Panc1 (cell line): ENCODE results near the gene CAMK2A. TPM values are rescaled to one million over a fixed set of nuclear protein-coding genes. Genes with fewer than 3 reads are reported as not detected.

Experiments
- ATAC-seq: fragments of 200-7000 bp; cut with Tn5 transposase; 2 replicates; pipeline ENCODE4 v1.9.1; 2020; ENCODE audit warnings: mild to moderate bottlenecking, moderate library complexity
- BruUV-seq: library from RNA; stranded (reverse); fragments of 400-500 nt; replicated peaks from 2 replicates; lab custom pipeline; 2021; lab: Mats Ljungman, UMichigan
- CTCF ChIA-PET: fragments of 300-600 bp; sonication (Branson Sonifier 250); formaldehyde crosslinking; loops from one replicate; lab custom pipeline; 2022; ENCODE audit warnings: antibody characterized with exemption; lab: Charles Lee
- POLR2A ChIA-PET: fragments of 300-600 bp; sonication (Branson Sonifier 250); formaldehyde crosslinking; loops from one replicate; lab custom pipeline; 2022; ENCODE audit warnings: antibody characterized with exemption; lab: Charles Lee
- DNase-seq: peaks from one replicate; pipeline ENCODE4 v3.0.0-alpha.2; 2010; ENCODE audit warnings: low read depth, low spot score
- H3K27ac ChIP-seq: 2 replicates; pipeline ENCODE4 v1.5.1; 2011; ENCODE audit warnings: mild to moderate bottlenecking, low read length, inconsistent platforms
- H3K27me3 ChIP-seq: fragments of 200-500 bp; sonication (Bioruptor generic); 2 replicates; pipeline ENCODE4 v1.6.0; 2014; ENCODE audit warnings: low read length, inconsistent platforms; ENCODE audit not compliant: control insufficient read depth, insufficient read depth
- H3K36me3 ChIP-seq: fragments of 200-500 bp; sonication (Bioruptor generic); 2 replicates; pipeline ENCODE4 v1.5.1; 2014; ENCODE audit warnings: inconsistent platforms, mild to moderate bottlenecking, low read length, moderate library complexity; ENCODE audit not compliant: control insufficient read depth, insufficient read depth
- H3K4me1 ChIP-seq: 2 replicates; pipeline ENCODE4 v1.5.1; 2011; ENCODE audit warnings: inconsistent platforms, mild to moderate bottlenecking, low read length, moderate library complexity; ENCODE audit not compliant: control insufficient read depth, insufficient read depth
- H3K4me3 ChIP-seq, 2 experiments: 2 replicates each; pipeline ENCODE4 v1.5.1; 2011 to 2012; ENCODE audit warnings: low read depth in 2 of 2, low read length in 2 of 2, mild to moderate bottlenecking in 2 of 2, inconsistent platforms in 1 of 2, moderate library complexity in 1 of 2
- H3K9me3 ChIP-seq: fragments of 200-500 bp; sonication (Bioruptor generic); 2 replicates; pipeline ENCODE4 v1.5.1; 2014; ENCODE audit warnings: low read depth, mild to moderate bottlenecking, inconsistent platforms, low read length, moderate library complexity; ENCODE audit not compliant: control insufficient read depth, insufficient read depth
- CTCF ChIP-seq: fragments of 450-650 bp; IDR thresholded peaks from 2 replicates; pipeline ENCODE4 v1.5.1; 2017; ENCODE audit warnings: mild to moderate bottlenecking
- POLR2AphosphoS5 ChIP-seq: IDR thresholded peaks from 2 replicates; pipeline ENCODE4 v1.6.1; 2012; ENCODE audit warnings: mild to moderate bottlenecking, low read depth, low read length, moderate library complexity
- REST ChIP-seq, 2 experiments: IDR thresholded peaks; 2 replicates each; pipeline ENCODE4 v1.6.1; 2011 to 2012; ENCODE audit warnings: low read depth in 2 of 2, control low read depth in 1 of 2, low read length in 1 of 2, mild to moderate bottlenecking in 1 of 2, moderate library complexity in 1 of 2; ENCODE audit not compliant: insufficient read depth in 1 of 2
- SIN3A ChIP-seq: IDR thresholded peaks from 2 replicates; pipeline ENCODE4 v1.6.1; 2012; ENCODE audit warnings: low read depth, mild to moderate bottlenecking, low read length, moderate library complexity, borderline replicate concordance; ENCODE audit not compliant: insufficient read depth
- TCF7L2 ChIP-seq: IDR thresholded peaks from 2 replicates; pipeline ENCODE4 v1.6.1; 2011; ENCODE audit warnings: mild to moderate bottlenecking, low read depth, low read length, inconsistent platforms
- in situ Hi-C: cut with HindIII; loops from 2 replicates; pipeline ENCODE4 v1.10.0; 2016; ENCODE audit warnings: low sequenced_read_pairs, low pct_unique_long_range_greater_than_20kb
- intact Hi-C: fragments of 100-400 bp; cut with micrococcal nuclease; formaldehyde crosslinking; loops from one replicate; pipeline ENCODE4 v1.10.0; 2022; ENCODE audit not compliant: unreplicated experiment
- total RNA-seq: library from RNA; stranded (reverse); gene quantifications from one replicate; pipeline ENCODE4 v1.2.1, GENCODE V29; 2021; ENCODE audit not compliant: unreplicated experiment

The CAMK2A gene
- total RNA-seq, 1 experiment from 2014 or later = 0.51 TPM

GRCh38 chr5:150246429-150246828, 43.1 kb downstream of the CAMK2A start:
- DNase-seq = no peak
- CTCF ChIA-PET = interaction anchor here (1.3 kb wide), 1 partner anchor 15 kb away, joined by 3 read pairs; no protein-coding TSS in a partner anchor
- intact Hi-C loops (no loop called here), in situ Hi-C loops (no loop called here)
- Histone ChIP-seq H3K9me3 (no peaks in the 10 kb centered on the region), H3K36me3 (no peaks in the 10 kb centered on the region), H3K4me1 (no peaks in the 10 kb centered on the region), H3K27ac (no peak overlapping the region), H3K4me3 (no peak overlapping the region), H3K27me3 (no peaks in the 10 kb centered on the region)
- no peak for ATAC-seq
- TF ChIP-seq POLR2AphosphoS5 (no peak), REST (IDR thresholded peaks at IDR 0.05; ENCODE audit: insufficient read depth in 1 of 2, low read depth in 2 of 2, low read length in 1 of 2) (no peak), SIN3A (no peak), TCF7L2 (no peak), CTCF (no peak)
- BruUV-seq = no TSS peak
- POLR2A ChIA-PET = no interaction called here

- ATAC-seq (no peak), DNase-seq (no peak)
- no peak overlapping the region for H3K4me3 ChIP-seq
- no TSS peak for BruUV-seq
- TF ChIP-seq POLR2AphosphoS5 (no peak), CTCF (no peak), REST (IDR thresholded peaks at IDR 0.05; ENCODE audit: insufficient read depth in 1 of 2, low read depth in 2 of 2, low read length in 1 of 2) (no peak)
- H3K27ac ChIP-seq = no peak overlapping the region
- ChIA-PET CTCF (no interaction called here), POLR2A (no interaction called here)
- intact Hi-C loops (no loop called here), in situ Hi-C loops (no loop called here)
- H3K36me3 ChIP-seq = no peaks in the 10 kb centered on the region
- no peaks in the 10 kb centered on the region for H3K27me3 ChIP-seq
- H3K9me3 ChIP-seq = no peaks in the 10 kb centered on the region
- no peaks in the 10 kb centered on the region for H3K4me1 ChIP-seq
These were observed 43.8 kb downstream of the CAMK2A start for GRCh38 chr5:150245808-150246207.
